ENCODE measurements around the gene FN1. TPM values are rescaled to one million over a fixed set of nuclear protein-coding genes. Genes with fewer than 3 reads are reported as not detected.

FN1 gene
- total RNA-seq, 1 experiment from 2014 or later = 11.1 TPM

GRCh38 chr2:215450188-215451011 lies 14.5 kb upstream of the FN1 start:
- ChIA-PET RAD21 (ENCODE audit: low non-redundant PET in 1 of 2, low total read pairs in 2 of 2, uncharacterized antibody in 2 of 2, unreplicated experiment in 2 of 2) (no interaction called here), CTCF (no interaction called here), POLR2A (no interaction called here)
- Histone ChIP-seq H3K27me3 (ENCODE audit: insufficient read depth, low read length) (no peaks in the 10 kb centered on the region), H2AFZ (ENCODE audit: low read depth, low read length, poor library complexity, severe bottlenecking) (no peak overlapping the region), H3K27ac (ENCODE audit: low read depth, low read length) (no peak overlapping the region), H3K36me3 (ENCODE audit: control insufficient read depth in 1 of 2, insufficient read depth in 2 of 2, low read length in 2 of 2) (no peaks in the 10 kb centered on the region), H4K20me1 (ENCODE audit: insufficient read depth) (no peaks in the 10 kb centered on the region), H3K4me2 (ENCODE audit: low read length) (no peak overlapping the region), H3K79me2 (ENCODE audit: insufficient read depth, low read length) (no peaks in the 10 kb centered on the region), H3K4me3 (replicated peaks in 1 of 2; ENCODE audit: low read depth in 1 of 2, low read length in 2 of 2) (no peak overlapping the region), H3K9me3 (ENCODE audit: control insufficient read depth in 1 of 2, insufficient read depth in 1 of 2, low read depth in 1 of 2, low read length in 2 of 2) (no peaks in the 10 kb centered on the region), H3K4me1 (ENCODE audit: control insufficient read depth in 1 of 2, insufficient read depth in 2 of 2, low read length in 2 of 2) (no peaks in the 10 kb centered on the region), H3K9ac (ENCODE audit: low read length) (no peak overlapping the region), H3K9me2 (ENCODE audit: insufficient read depth) (no peaks in the 10 kb centered on the region)
- no TSS peak for BruUV-seq (replicated peaks)
- TF ChIP-seq EGR1 (IDR thresholded peaks at IDR 0.05; ENCODE audit: low read depth) (no peak), ZNF274 (IDR thresholded peaks at IDR 0.05; ENCODE audit: low read depth, low read length) (no peak), FOSL1 (IDR thresholded peaks at IDR 0.05; ENCODE audit: low read depth) (no peak), SP1 (IDR thresholded peaks at IDR 0.05; ENCODE audit: low read depth) (no peak), EZH2phosphoT487 (IDR thresholded peaks at IDR 0.05; ENCODE audit: borderline replicate concordance) (no peak), CTCF (IDR thresholded peaks at IDR 0.05 in 2 of 3, conservative IDR thresholded peaks at IDR 0.05 in 1 of 3; ENCODE audit: borderline replicate concordance in 1 of 3, insufficient read depth in 1 of 3, low read depth in 2 of 3, low read length in 2 of 3) (no peak), SIN3A (IDR thresholded peaks at IDR 0.05; ENCODE audit: low read depth) (no peak), POLR2AphosphoS5 (IDR thresholded peaks at IDR 0.05; ENCODE audit: low read depth, low read length) (no peak), ELF1 (IDR thresholded peaks at IDR 0.05; ENCODE audit: borderline replicate concordance, low read depth) (no peak), REST (IDR thresholded peaks at IDR 0.05; ENCODE audit: low read depth) (no peak), JUND (IDR thresholded peaks at IDR 0.05) (no peak), SRF (IDR thresholded peaks at IDR 0.05; ENCODE audit: low read depth) (no peak), RAD21 (IDR thresholded peaks at IDR 0.05; ENCODE audit: low read depth) (no peak), TCF7L2 (IDR thresholded peaks at IDR 0.05; ENCODE audit: borderline replicate concordance, extremely low read depth, insufficient read depth, insufficient read length) (no peak), EZH2 (IDR thresholded peaks at IDR 0.05) (no peak), CBX3 (IDR thresholded peaks at IDR 0.05; ENCODE audit: low read depth) (no peak), POLR2A (IDR thresholded peaks at IDR 0.05; ENCODE audit: borderline replicate concordance, extremely low read depth, insufficient read depth, insufficient read length) (no peak), CEBPB (IDR thresholded peaks at IDR 0.05; ENCODE audit: low read depth) (no peak), MAX (IDR thresholded peaks at IDR 0.05) (no peak), YY1 (IDR thresholded peaks at IDR 0.05; ENCODE audit: extremely low read depth, insufficient replicate concordance, low read depth, low read length) (no peak)
- intact Hi-C loops (cut with micrococcal nuclease) = loop anchor here (10.0 kb wide), 1 partner anchor 464 kb away; no protein-coding TSS in a partner anchor
- no peak for ATAC-seq
- no peak for DNase-seq (ENCODE audit: low read depth, low spot score)
